Urinary bladder (tissue), 4 donors: ENCODE measurements around the gene DACH1. TPM values are rescaled to one million over a fixed set of nuclear protein-coding genes. Genes with fewer than 3 reads are reported as not detected.

Experiments
- DNase-seq: peaks from one replicate; pipeline ENCODE4 v3.0.0-alpha.2; 2015; ENCODE audit errors: extremely low spot score
- H3K27ac ChIP-seq: one replicate; pipeline ENCODE4 v1.5.1; 2013; ENCODE audit warnings: low read depth, mild to moderate bottlenecking, moderate library complexity
- H3K36me3 ChIP-seq: one replicate; pipeline ENCODE4 v1.6.1; 2013; ENCODE audit warnings: mild to moderate bottlenecking, moderate library complexity; ENCODE audit not compliant: insufficient read depth
- H3K4me1 ChIP-seq: one replicate; pipeline ENCODE4 v1.6.1; 2013; ENCODE audit warnings: mild to moderate bottlenecking, moderate library complexity; ENCODE audit not compliant: insufficient read depth
- H3K4me3 ChIP-seq: one replicate; pipeline ENCODE4 v1.5.1; 2013; ENCODE audit warnings: low read depth, low read length
- WGBS: extraction: QIAGEN DNeasy Blood & Tissue Kit; methylation state at CpG from one replicate; pipeline ENCODE4 v1.1.7; 2013; 5-methylcytosine and 5-hydroxymethylcytosine counted together
- polyA plus RNA-seq: library from polyadenylated mRNA; stranded (reverse); fragments of 200-250 nt; gene quantifications from one replicate; pipeline ENCODE4 v1.2.3, GENCODE V29; 2013
- total RNA-seq: library from RNA; depleted of rRNA; stranded (reverse); fragments of >200 nt; gene quantifications from one replicate; pipeline ENCODE4 v1.2.3, GENCODE V29; 2014
- donor health status: healthy with polysubstance abuse.
- donor health status: healthy.

Gene DACH1
- total and polyA plus RNA-seq, 2 donors = 2.8 to 26.4 TPM

- Histone ChIP-seq H3K27ac (no peak overlapping the region), H3K36me3 (no peaks in the 10 kb centered on the region), H3K4me1 (no peaks in the 10 kb centered on the region), H3K4me3 (no peak overlapping the region)
- 51% methylated on average over 11 of the region's 11 CpGs for WGBS
- DNase-seq = no peak
These were observed 245.6 kb downstream of the DACH1 start for GRCh38 chr13:71621174-71622124.

- DNase-seq = no peak
- no peaks in the 10 kb centered on the region for H3K36me3 ChIP-seq
- H3K27ac ChIP-seq = no peak overlapping the region
- H3K4me1 ChIP-seq = no peaks in the 10 kb centered on the region
- no peak overlapping the region for H3K4me3 ChIP-seq
These were observed 247.9 kb downstream of the DACH1 start for GRCh38 chr13:71619096-71619495.

- Histone ChIP-seq H3K27ac (no peak overlapping the region), H3K4me1 (no peaks in the 10 kb centered on the region), H3K4me3 (no peak overlapping the region), H3K36me3 (no peaks in the 10 kb centered on the region)
- no peak for DNase-seq
These were observed 248.8 kb downstream of the DACH1 start for GRCh38 chr13:71618159-71618558.

- WGBS = 87% methylated on average over 1 of the region's 1 CpG
- Histone ChIP-seq H3K4me1 (no peaks in the 10 kb centered on the region), H3K4me3 (no peak overlapping the region), H3K27ac (no peak overlapping the region), H3K36me3 (no peaks in the 10 kb centered on the region)
- no peak for DNase-seq
These were observed 249.7 kb downstream of the DACH1 start for GRCh38 chr13:71617265-71617664.

GRCh38 chr13:71613066-71613745 lies 253.8 kb downstream of the DACH1 start:
- WGBS = 46% methylated on average over 6 of the region's 6 CpGs
- H3K4me1 ChIP-seq = no peaks in the 10 kb centered on the region
- H3K36me3 ChIP-seq = no peaks in the 10 kb centered on the region
- H3K4me3 ChIP-seq = no peak overlapping the region
- no peak overlapping the region for H3K27ac ChIP-seq
- no peak for DNase-seq

- Histone ChIP-seq H3K36me3 (no peaks in the 10 kb centered on the region), H3K4me1 (no peaks in the 10 kb centered on the region), H3K4me3 (no peak overlapping the region), H3K27ac (no peak overlapping the region)
- WGBS = 63% methylated on average over 3 of the region's 3 CpGs
- no peak for DNase-seq
These were observed 255.7 kb downstream of the DACH1 start for GRCh38 chr13:71611292-71611691.

GRCh38 chr13:71610876-71611275 lies 256.1 kb downstream of the DACH1 start:
- Histone ChIP-seq H3K4me3 (no peak overlapping the region), H3K36me3 (no peaks in the 10 kb centered on the region), H3K27ac (no peak overlapping the region), H3K4me1 (no peaks in the 10 kb centered on the region)
- DNase-seq = no peak
- WGBS = 36% methylated on average over 5 of the region's 5 CpGs

GRCh38 chr13:71609271-71609670 lies 257.7 kb downstream of the DACH1 start:
- DNase-seq = no peak
- Histone ChIP-seq H3K27ac (no peak overlapping the region), H3K36me3 (no peaks in the 10 kb centered on the region), H3K4me1 (no peaks in the 10 kb centered on the region), H3K4me3 (no peak overlapping the region)
- 89% methylated on average over 7 of the region's 7 CpGs for WGBS

- Histone ChIP-seq H3K27ac (no peak overlapping the region), H3K4me3 (no peak overlapping the region), H3K4me1 (no peaks in the 10 kb centered on the region), H3K36me3 (no peaks in the 10 kb centered on the region)
- DNase-seq = no peak
- 45% methylated on average over 2 of the region's 2 CpGs for WGBS
These were observed 259.4 kb downstream of the DACH1 start for GRCh38 chr13:71607575-71607974.

- Histone ChIP-seq H3K4me3 (no peak overlapping the region), H3K4me1 (no peaks in the 10 kb centered on the region), H3K27ac (no peak overlapping the region), H3K36me3 (no peaks in the 10 kb centered on the region)
- DNase-seq = no peak
These were observed 260.2 kb downstream of the DACH1 start for GRCh38 chr13:71606818-71607217.

- Histone ChIP-seq H3K4me3 (no peak overlapping the region), H3K36me3 (no peaks in the 10 kb centered on the region), H3K4me1 (no peaks in the 10 kb centered on the region), H3K27ac (no peak overlapping the region)
- 92% methylated on average over 2 of the region's 2 CpGs for WGBS
- DNase-seq = no peak
These were observed 261.3 kb downstream of the DACH1 start for GRCh38 chr13:71605744-71606143.

- WGBS = 93% methylated on average over 2 of the region's 2 CpGs
These were observed 263.7 kb downstream of the DACH1 start for GRCh38 chr13:71603255-71603654.

GRCh38 chr13:71602344-71602743 lies 264.7 kb downstream of the DACH1 start:
- H3K4me3 ChIP-seq = no peak overlapping the region
- no peaks in the 10 kb centered on the region for H3K36me3 ChIP-seq
- H3K27ac ChIP-seq = no peak overlapping the region
- DNase-seq = no peak
- WGBS = 73% methylated on average over 3 of the region's 3 CpGs
- H3K4me1 ChIP-seq = no peaks in the 10 kb centered on the region

More at GRCh38 chr13:71603255-71603654, 263.7 kb downstream of the DACH1 start:
- Histone ChIP-seq H3K36me3 (no peaks in the 10 kb centered on the region), H3K27ac (no peak overlapping the region), H3K4me1 (no peaks in the 10 kb centered on the region), H3K4me3 (no peak overlapping the region)
- no peak for DNase-seq

GRCh38 chr13:71597150-71597549 lies 269.9 kb downstream of the DACH1 start:
- H3K4me3 ChIP-seq = no peak overlapping the region
- H3K36me3 ChIP-seq = no peaks in the 10 kb centered on the region
- 94% methylated on average over 1 of the region's 1 CpG for WGBS
- H3K27ac ChIP-seq = no peak overlapping the region
- H3K4me1 ChIP-seq = no peaks in the 10 kb centered on the region
- DNase-seq = no peak
